NCI-H524 treated with DMSO at 0.1 percent for 48 hours (cell line): ENCODE results near the gene TMEM121B.
"Not testable (repeated sequence)": the region's sequence is repeated elsewhere in the genome, so short reads cannot be mapped to it uniquely, and the experiment has no call there.

ENCODE experiments used
- DNase-seq: peaks from one replicate; lab custom pipeline; 2025; lab: John Stamatoyannopoulos, UW

Gene TMEM121B

GRCh38 chr22:17121233-17122195 is at the start of gene TMEM121B:
TSS of gene TMEM121B (minus strand) at chr22:17121360. CDS start at chr22:17121127, 233 bp downstream.
- peak; percentile 41 for DNase-seq

GRCh38 chr22:17167486-17167885 is 46.3 kb upstream of the TMEM121B start:
- no peak for DNase-seq

GRCh38 chr22:17164392-17165024 is 43.3 kb upstream of the TMEM121B start:
- DNase-seq: no peak

GRCh38 chr22:17162731-17163130 is 41.6 kb upstream of the TMEM121B start:
- no peak for DNase-seq

- DNase-seq: no peak
These were observed 40.8 kb upstream of the TMEM121B start for GRCh38 chr22:17161991-17162390.

- no peak for DNase-seq
These were observed 38.4 kb upstream of the TMEM121B start for GRCh38 chr22:17159504-17159951.

- peak; percentile 31 for DNase-seq
These were observed 37.7 kb upstream of the TMEM121B start, which contains the start of gene HDHD5 for GRCh38 chr22:17158568-17159503. TSS of gene HDHD5 (minus strand) at chr22:17159277. CDS start at chr22:17159251, 26 bp downstream.

- no peak for DNase-seq
These were observed 37.0 kb upstream of the TMEM121B start for GRCh38 chr22:17158176-17158567.

GRCh38 chr22:17157714-17158113 is 36.6 kb upstream of the TMEM121B start:
- no peak for DNase-seq

GRCh38 chr22:17155941-17156340 is 34.8 kb upstream of the TMEM121B start:
- DNase-seq: no peak

- no peak for DNase-seq
These were observed 31.8 kb upstream of the TMEM121B start for GRCh38 chr22:17152971-17153370.

GRCh38 chr22:17152340-17152739 is 31.2 kb upstream of the TMEM121B start:
- no peak for DNase-seq

GRCh38 chr22:17149076-17149815 is 28.1 kb upstream of the TMEM121B start:
- no peak for DNase-seq

GRCh38 chr22:17147458-17147857 is 26.3 kb upstream of the TMEM121B start:
- DNase-seq: not testable (repeated sequence)

- DNase-seq: no peak
These were observed 24.0 kb upstream of the TMEM121B start for GRCh38 chr22:17145021-17145680.

GRCh38 chr22:17143826-17144225 is 22.7 kb upstream of the TMEM121B start:
- no peak for DNase-seq

GRCh38 chr22:17143101-17143500 is 21.9 kb upstream of the TMEM121B start:
- DNase-seq: no peak

GRCh38 chr22:17140826-17141766 is 19.9 kb upstream of the TMEM121B start:
- no peak for DNase-seq

- DNase-seq: no peak
These were observed 18.9 kb upstream of the TMEM121B start for GRCh38 chr22:17140022-17140421.
